Chondrocyte (in vitro differentiated cells): Measurements from ENCODE around the gene CNTRL. TPM values are rescaled to one million over a fixed set of nuclear protein-coding genes. Genes with fewer than 3 reads are reported as not detected.

Experiments used
- DNase-seq: peaks from one replicate; pipeline ENCODE4 v3.0.0; 2021; ENCODE audit warnings: mixed read lengths, low spot score
- H3K27ac Mint-ChIP-seq: one replicate; pipeline ENCODE4 v1.8.0; 2021; ENCODE audit warnings: mild to moderate bottlenecking, moderate library complexity, mixed read lengths; ENCODE audit not compliant: unreplicated experiment
- H3K27me3 Mint-ChIP-seq: 2 replicates; pipeline ENCODE4 v1.8.0; 2021; ENCODE audit warnings: low read depth, mixed read lengths
- H3K36me3 Mint-ChIP-seq: 2 replicates; pipeline ENCODE4 v1.8.0; 2021; ENCODE audit warnings: low read depth, mixed read lengths
- H3K4me1 Mint-ChIP-seq: 2 replicates; pipeline ENCODE4 v1.8.0; 2021; ENCODE audit warnings: low read depth, mild to moderate bottlenecking, mixed read lengths
- H3K4me3 Mint-ChIP-seq: one replicate; pipeline ENCODE4 v1.8.0; 2021; ENCODE audit warnings: mild to moderate bottlenecking, moderate library complexity, mixed read lengths; ENCODE audit not compliant: unreplicated experiment
- H3K9me3 Mint-ChIP-seq: 2 replicates; pipeline ENCODE4 v1.8.0; 2021; ENCODE audit warnings: low read depth, mixed read lengths
- CTCF ChIP-seq: fragments of 200-600 bp; sonication (generic); IDR thresholded peaks from 2 replicates; pipeline ENCODE4 v1.5.0; 2021; ENCODE audit warnings: antibody characterized with exemption, mild to moderate bottlenecking, moderate library complexity
- total RNA-seq: library from RNA; stranded (reverse); gene quantifications from 3 replicates; pipeline ENCODE4 v1.2.1, GENCODE V29; 2021

Gene CNTRL
- total RNA-seq, 1 donor from 2014 or later, result 4.9 TPM

GRCh38 chr9:121141306-121141705, 66.6 kb downstream of the CNTRL start:
- no peaks in the 10 kb centered on the region for H3K27me3 Mint-ChIP-seq
- H3K27ac Mint-ChIP-seq, result no peak overlapping the region
- H3K4me1 Mint-ChIP-seq, result no peaks in the 10 kb centered on the region
- no peaks in the 10 kb centered on the region for H3K9me3 Mint-ChIP-seq
- DNase-seq, result no peak
- no peak for TF ChIP-seq CTCF
- no peak overlapping the region for H3K4me3 Mint-ChIP-seq
- peaks cover 35% of the 10 kb centered on the region for H3K36me3 Mint-ChIP-seq

GRCh38 chr9:121141706-121142105, 67.0 kb downstream of the CNTRL start:
- DNase-seq, result no peak
- Mint-ChIP-seq H3K9me3 (no peaks in the 10 kb centered on the region), H3K27ac (no peak overlapping the region), H3K4me3 (no peak overlapping the region), H3K4me1 (no peaks in the 10 kb centered on the region), H3K36me3 (peaks cover 38% of the 10 kb centered on the region), H3K27me3 (no peaks in the 10 kb centered on the region)
- TF ChIP-seq CTCF, result no peak

DNA sequence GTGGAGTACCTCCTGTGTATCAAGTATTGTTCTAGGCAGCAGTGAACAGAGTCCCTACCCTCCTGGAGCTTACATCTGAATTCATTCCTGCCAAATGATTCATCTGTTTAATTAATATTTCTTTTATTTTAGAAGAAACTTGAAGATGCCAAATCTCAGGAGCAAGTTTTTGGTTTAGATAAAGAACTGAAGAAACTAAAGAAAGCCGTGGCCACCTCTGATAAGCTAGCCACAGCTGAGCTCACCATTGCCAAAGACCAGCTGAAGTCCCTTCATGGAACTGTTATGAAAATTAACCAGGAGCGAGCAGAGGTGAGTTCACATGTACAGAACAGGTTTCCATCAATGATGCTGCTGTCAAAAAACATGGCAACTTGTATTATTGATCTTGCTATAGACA, 69.0 kb downstream of the CNTRL start:
- Mint-ChIP-seq H3K27me3 (no peaks in the 10 kb centered on the region), H3K9me3 (no peaks in the 10 kb centered on the region), H3K36me3 (peaks cover 43% of the 10 kb centered on the region), H3K4me1 (no peaks in the 10 kb centered on the region), H3K27ac (no peak overlapping the region), H3K4me3 (no peak overlapping the region)
- no peak for DNase-seq
- TF ChIP-seq CTCF, result no peak

GRCh38 chr9:121144482-121144881, 69.7 kb downstream of the CNTRL start:
- no peaks in the 10 kb centered on the region for H3K9me3 Mint-ChIP-seq
- H3K4me1 Mint-ChIP-seq, result no peaks in the 10 kb centered on the region
- H3K36me3 Mint-ChIP-seq, result peaks cover 41% of the 10 kb centered on the region
- no peak overlapping the region for H3K27ac Mint-ChIP-seq
- no peak overlapping the region for H3K4me3 Mint-ChIP-seq
- no peak for DNase-seq
- TF ChIP-seq CTCF, result no peak
- no peaks in the 10 kb centered on the region for H3K27me3 Mint-ChIP-seq

DNA sequence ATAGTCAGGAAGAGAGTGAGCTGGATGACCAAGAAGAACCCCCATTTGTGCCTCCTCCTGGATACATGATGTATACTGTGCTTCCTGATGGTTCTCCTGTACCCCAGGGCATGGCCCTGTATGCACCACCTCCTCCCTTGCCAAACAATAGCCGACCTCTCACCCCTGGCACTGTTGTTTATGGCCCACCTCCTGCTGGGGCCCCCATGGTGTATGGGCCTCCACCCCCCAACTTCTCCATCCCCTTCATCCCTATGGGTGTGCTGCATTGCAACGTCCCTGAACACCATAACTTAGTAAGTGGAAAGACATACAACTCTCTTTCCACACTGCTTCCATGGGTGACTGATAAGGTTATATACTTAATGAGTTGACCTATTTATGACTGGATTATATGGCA, 75.4 kb downstream of the CNTRL start:
- H3K36me3 Mint-ChIP-seq, result peaks cover 19% of the 10 kb centered on the region
- no peaks in the 10 kb centered on the region for H3K27me3 Mint-ChIP-seq
- H3K4me1 Mint-ChIP-seq, result peaks cover 5% of the 10 kb centered on the region
- no peak overlapping the region for H3K4me3 Mint-ChIP-seq
- DNase-seq, result no peak
- no peaks in the 10 kb centered on the region for H3K9me3 Mint-ChIP-seq
- TF ChIP-seq CTCF, result no peak
- H3K27ac Mint-ChIP-seq, result no peak overlapping the region
